ENCODE measurements around the gene LURAP1L. TPM values are rescaled to one million over a fixed set of nuclear protein-coding genes. Genes with fewer than 3 reads are reported as not detected.

LURAP1L gene, protein sequence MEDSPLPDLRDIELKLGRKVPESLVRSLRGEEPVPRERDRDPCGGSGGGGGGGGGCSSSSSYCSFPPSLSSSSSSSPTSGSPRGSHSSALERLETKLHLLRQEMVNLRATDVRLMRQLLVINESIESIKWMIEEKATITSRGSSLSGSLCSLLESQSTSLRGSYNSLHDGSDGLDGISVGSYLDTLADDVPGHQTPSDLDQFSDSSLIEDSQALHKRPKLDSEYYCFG
- total RNA-seq (2022; extraction: Qiagen RNA extraction) = 20.8 to 29.7 TPM (median 27.5 TPM) in 5 replicates

DNA sequence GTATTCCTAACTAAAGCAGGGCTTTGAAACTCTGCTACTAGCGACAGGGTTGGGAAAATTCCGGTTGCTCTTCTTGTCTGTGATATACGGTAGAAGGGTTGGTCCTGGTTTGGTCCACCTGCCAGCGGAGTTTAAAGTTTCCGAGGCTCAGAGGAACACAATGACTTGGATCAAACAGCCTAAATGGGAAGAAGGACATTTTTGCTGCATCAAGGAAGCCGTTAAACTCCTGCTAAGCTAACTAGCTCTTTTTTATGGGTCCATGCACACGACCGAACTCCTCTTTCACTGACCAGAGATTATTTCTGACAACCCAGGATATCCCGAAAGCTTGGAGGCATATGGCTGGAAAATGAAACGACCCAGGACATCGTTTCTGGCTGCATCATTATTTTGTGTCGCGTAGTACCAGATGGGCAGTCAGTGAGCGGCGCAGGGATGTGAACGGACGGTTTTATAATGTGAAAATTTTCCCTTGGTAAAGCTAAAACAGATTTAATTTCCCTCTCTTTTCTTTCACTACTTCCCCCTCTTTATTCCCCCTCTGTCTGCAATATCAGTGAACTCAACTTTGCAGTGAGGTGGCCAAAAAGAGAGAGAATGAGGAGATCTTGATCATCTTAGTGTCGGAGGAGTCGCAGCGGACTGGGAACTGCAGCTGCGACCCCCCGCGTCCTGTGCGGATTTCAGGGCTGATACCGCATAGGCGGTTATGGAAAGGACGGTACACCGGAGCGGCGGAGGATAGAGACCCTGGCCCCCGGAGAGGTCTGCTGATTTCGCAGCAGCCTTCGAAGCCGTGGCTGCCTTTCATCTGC lies at the start of gene LURAP1L:
LURAP1L (plus strand) TSS at position 160 of the 818 bp plus-strand sequence. CDS start 696 bp downstream, outside the sequence.

Other genes with a start within 250 kb of the LURAP1L start
- gene TYRP1, start 81.6 kb upstream of the LURAP1L start, total RNA-seq (2022; extraction: Qiagen RNA extraction) = not detected in 5 replicates